SK-N-MC (cell line): Measurements from ENCODE around the gene RPL41.

Experiments used
- EZH2 ChIP-seq: fragments of 200-600 bp; sonication (generic); IDR thresholded peaks from one replicate; pipeline ENCODE4 v1.6.1; 2017; ENCODE audit warnings: antibody characterized with exemption
- FOXP2 ChIP-seq: optimal IDR thresholded peaks from 2 replicates; pipeline ENCODE3; 2011; ENCODE audit warnings: mild to moderate bottlenecking, moderate library complexity; ENCODE audit not compliant: insufficient read depth; ENCODE audit errors: extremely low read length, control extremely low read depth

GRCh38 chr12:56105609-56105902 lies 10.9 kb upstream of the RPL41 start:
- TF ChIP-seq EZH2 (no peak), FOXP2 (no peak)
